HG03108 (cell line): ENCODE measurements around the gene AGPAT3.
A peak's percentile ranks its signal among the peaks of the same experiment; 100 is the strongest.

Source experiments
- ATAC-seq: cut with Tn5 transposase; IDR thresholded peaks from one replicate; pipeline ENCODE4 v1.9.1; 2021; ENCODE audit warnings: moderate library complexity; ENCODE audit not compliant: unreplicated experiment

Gene AGPAT3

DNA sequence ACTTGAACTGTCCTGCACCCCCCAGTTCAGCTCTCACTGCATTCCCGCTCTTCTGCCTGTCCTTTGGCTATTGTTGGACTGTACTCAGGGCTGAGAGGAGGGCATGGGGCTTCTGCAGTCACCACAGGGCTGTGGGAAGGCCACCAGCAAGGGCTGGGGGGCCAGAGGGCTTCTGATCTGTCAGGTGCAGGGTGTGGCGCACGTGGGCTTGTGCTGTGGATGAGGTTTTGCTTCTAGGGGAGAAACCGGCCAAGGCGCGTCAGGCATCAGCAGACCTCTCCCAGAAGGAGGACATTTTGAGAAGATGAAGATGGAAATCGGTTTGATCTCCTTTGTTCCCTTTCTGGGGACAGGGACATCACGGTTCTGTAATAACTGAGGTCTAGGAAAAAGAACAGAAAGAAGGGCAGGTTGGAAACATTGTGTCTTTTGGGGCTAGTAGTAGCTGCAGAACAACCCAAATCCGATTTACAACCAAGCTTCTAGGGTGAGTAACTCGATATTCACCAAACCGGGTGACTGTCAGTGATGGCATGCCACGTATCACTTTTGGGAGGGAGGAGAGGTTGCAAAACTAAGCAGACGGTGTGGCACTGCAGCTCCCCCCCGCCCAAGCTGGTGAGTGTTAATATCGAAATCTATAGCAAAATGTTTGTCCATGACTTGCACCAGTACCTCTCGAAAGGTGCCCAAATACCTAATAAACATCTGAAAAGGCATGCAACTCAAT, 40.9 kb downstream of the AGPAT3 start:
- ATAC-seq, result no peak

GRCh38 chr21:43906585-43907370, 41.8 kb downstream of the AGPAT3 start:
- no peak for ATAC-seq

DNA sequence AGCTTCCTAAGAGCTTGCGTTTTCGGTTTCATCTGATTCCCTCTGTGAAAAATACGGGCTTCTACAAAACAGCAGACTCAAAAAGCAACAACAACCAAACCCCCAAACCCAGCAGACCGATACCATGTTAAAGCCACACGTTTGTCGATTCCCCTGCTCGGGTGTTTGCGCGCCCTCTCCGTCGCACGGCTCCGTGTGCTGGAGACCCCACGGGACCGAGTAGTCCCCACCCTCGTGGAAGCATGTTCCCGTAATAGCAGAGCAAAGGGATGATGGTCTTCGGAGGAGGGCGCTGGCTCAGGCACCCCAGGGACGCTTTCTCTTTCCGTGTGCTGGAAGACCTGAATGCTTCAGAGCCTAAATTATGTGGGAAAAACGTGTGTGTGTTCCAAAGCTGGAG, 42.7 kb downstream of the AGPAT3 start:
- no peak for ATAC-seq

- no peak for ATAC-seq
Measured at GRCh38 chr21:43908167-43908566, 43.1 kb downstream of the AGPAT3 start.

DNA sequence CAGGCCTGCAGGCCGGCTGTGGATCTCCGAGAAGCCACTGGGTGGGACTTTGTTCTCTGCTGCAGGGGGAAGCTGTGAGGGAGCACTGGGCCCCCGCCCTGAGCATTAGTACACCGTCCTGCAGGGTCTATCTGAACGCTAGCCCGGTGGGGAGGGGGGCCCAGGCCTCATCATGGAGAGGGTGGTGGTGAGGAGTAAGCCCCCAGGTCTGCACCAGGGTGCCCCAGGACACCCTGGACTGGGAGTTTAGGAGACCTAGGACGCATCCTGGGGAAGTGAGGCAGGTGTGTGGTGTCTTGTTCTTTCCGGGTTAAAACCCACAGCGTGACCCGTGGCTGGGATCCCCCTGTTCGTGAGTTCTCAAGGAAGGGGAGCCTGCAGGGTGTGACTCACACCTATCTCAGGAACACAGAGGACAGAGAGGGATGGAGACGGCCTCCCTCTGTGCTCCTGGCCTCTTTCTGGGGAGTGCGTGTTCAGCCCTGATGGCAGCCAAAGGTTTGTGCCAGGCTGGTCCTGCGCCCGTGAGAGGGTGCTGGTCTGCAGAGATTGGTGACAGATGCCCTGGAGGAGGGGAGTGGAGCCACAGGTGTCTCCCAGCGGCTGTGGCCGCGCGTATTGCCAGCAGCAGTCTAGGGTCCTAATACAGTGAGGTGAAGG, 44.8 kb downstream of the AGPAT3 start:
- ATAC-seq, result no peak

DNA sequence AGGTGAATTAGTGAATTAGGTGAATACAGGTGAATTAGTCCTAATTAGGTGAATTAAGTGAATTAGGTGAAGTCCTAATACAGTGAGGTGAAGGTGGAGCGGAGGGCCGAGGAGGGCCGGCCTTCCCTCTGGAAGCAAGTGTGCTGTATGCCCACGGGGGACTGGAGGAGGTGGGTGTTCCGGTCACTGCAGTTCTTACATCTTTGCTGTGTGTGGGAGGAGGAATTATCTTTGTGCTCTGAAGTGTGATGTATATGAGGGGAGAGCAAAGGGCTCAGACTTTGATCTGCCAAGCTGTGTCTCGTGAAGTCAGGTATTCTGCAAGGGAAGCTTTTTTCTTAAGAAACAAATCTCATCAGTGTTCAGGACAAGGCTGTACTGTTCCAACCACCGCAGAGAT, 45.4 kb downstream of the AGPAT3 start:
- ATAC-seq, result no peak

DNA sequence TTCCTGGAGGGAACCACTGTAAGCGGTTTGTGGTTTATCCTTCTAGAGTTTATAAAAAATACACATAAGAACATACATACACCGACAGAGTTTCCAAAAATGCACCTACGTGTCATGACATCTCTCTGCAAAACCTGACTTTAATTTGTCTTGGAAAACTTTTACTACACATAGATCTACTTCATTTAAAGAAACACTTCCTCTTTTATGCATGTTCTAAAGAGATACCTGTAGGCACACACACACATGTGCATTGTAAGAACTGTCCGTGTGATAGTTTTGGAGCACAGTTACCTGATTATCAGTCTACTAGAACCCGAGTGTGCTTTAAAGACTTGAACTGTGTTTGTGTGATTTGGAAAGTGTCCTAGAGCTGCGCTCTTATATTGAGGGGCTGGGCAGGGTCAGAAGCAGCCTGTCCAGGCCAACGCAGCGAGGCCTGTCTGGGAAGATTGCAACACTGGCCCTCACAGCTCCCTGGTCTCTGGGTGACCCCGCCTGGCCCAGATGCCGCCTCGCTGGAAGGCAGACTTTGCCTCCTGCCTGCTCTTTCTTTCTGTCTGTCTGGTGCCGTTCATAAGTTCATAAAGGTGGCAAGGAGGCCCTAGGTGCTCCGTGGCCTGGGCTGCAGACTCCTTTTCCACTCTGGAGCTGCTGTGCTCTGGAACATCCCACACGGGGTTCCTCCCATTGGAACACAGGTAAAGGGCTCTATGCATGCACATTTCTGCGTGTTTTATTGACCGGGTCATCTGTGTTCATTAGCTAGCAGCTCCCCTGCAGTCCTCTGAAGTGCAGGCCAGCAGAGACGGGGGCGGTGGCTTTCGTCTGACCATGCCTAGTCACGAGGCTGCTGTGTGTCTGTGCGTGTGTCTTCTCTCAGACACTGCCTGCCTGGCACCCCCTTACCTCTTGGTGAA, 46.3 kb downstream of the AGPAT3 start:
- ATAC-seq, result no peak

GRCh38 chr21:43911935-43912487, 47.0 kb downstream of the AGPAT3 start:
- no peak for ATAC-seq

DNA sequence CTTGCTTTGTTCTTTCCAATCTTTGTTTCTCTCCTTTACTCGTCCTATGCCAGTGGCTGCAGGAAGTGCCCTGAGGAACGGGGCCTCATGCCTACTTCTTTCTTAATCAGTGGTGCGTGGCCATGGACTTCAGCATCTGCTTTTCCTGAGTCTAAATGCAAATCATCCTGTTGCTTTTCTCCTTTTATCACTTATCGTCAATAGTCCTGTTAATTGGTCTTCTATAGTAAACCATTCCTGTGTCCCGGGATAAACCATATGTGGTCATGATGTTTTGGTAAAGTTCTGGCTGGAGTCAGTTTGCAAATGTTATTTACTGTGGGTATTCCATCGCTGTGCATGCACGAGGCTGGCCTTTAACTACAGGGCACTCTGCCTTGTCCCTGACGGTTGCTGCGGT, 47.5 kb downstream of the AGPAT3 start:
- no peak for ATAC-seq

- no peak for ATAC-seq
Measured at GRCh38 chr21:43912910-43913309, 47.9 kb downstream of the AGPAT3 start.

- no peak for ATAC-seq
Measured at GRCh38 chr21:43913928-43914327, 48.9 kb downstream of the AGPAT3 start.

DNA sequence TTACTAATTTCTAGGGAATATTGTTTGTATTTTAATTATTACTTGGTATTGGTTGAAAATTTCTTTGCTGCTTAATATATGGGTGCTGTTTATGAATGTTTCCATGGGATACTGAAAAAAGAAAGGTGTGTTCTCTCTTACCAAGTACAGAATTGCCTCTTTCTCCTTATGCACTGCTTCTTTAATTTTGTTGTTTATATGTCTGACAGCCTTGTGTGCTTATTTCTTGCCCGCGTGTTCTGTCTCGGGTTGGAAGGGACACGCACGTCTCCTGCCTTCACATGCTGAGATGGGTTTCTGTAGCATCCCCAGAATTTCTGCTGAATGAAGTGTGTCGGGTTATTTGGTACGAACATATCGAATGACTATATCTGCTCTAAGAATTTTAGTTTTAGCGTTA, 51.1 kb downstream of the AGPAT3 start:
- ATAC-seq, result no peak

DNA sequence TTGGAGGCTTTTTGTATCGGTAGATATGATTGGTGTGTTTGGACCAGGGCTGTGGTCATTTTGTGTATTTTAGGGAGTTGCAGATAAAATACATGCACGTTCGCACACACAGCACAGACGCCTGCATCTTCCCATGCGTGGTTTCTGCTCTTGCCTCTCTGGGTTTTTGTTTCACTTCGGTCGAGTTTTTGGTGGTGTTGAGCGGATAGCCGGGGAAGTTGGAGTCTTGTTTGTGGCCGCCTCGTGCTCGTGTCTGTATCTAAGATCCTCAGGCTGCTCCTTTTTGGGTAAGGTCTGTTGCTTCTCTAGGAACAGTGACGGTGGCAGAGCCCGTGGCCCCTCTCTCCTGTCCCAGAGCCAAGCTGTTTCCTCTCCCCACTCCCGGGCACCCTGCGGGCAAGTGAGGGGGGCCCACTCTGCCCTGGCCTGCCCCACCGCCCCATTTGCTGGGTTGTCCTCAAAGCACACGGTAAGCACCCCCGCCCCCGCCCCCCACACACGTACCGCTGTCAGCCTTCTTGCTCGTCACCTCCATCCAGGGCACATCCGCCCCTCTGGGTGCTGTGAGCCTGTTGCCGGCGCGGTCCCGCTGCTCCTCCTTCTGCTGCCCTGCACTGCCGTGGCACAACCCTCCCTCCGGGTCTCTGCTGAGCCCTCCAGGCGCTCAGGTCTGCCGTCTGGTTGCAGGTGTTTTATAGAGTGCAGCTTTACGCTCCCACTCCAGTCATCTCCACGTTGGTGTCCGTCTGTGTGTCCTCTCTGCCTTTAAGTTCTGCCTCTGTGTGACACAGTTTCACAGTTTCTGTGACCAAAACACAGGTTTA, 51.9 kb downstream of the AGPAT3 start:
- ATAC-seq, result no peak

GRCh38 chr21:43917515-43918384, 52.7 kb downstream of the AGPAT3 start:
- no peak for ATAC-seq

DNA sequence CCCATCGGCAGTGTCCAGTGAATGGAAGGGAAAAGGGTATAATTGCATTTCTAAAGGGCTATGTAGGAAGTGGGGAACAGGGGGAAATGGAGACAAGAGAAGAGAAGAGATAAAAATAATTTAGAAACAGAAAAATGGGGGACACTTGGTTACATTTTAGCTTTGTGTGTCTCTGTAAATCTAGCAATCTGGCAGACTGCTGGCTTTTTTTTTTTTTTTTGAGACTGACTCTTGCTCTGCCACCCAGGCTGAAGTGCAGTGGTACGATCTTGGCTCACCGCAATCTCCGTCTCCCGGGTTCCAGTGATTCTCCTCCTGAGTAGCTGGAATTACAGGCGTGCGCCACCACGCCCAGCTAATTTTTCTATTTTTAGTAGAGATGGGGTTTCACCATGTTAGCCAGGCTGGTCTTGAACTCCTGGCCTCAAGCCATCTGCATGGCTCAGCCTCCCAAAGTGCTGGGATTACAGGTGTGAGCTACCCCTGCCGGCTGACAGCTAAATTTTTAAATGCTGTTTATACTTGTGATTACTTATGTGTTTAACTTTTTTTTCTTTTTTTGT, 53.4 kb downstream of the AGPAT3 start:
- no peak for ATAC-seq

- ATAC-seq, result no peak
Measured at GRCh38 chr21:43919283-43919682, 54.3 kb downstream of the AGPAT3 start.

DNA sequence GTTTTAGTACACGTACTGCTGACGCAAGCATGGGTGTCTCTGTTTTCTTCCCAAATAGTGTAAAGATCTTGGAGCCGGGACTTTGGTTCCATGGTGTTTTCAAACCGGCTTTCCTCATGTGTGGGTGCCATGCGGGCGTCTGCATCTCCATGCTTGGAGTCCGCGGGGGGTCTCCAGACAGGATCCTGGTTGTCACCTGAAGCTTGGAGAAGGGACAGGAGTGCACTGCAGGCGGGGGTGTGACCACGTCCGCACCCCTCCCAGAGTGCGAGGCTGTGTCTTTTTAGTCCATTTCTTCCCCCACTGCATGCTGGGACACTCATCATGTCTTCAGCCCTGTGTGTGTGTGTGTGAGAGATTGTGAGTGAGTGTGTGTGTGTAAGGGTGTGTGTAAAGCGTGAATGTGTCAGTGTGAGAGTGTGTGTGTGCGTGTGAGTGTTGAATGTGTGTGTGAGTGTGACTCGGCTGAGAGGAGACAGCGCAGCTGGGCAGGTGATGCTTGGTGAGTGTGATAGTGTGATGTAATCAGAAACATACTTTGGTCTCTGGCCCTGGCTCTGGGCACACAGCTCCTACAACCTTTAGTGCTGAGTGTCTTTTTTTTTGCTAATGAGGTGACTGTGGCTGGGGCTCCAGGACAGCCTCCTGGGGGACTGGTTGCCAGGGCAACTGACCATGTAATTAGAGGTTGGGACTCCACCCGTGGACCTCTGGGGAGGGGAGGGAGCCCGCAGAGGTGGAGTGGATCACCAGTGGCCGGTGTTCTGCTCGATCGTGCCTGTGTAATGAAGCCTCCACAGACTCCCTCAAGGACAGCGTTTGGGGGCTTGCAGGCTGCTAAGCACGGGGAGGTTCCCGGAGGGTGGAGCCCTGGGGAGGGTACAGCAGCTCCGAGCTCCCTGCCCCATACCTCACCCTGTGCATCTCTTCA, 55.1 kb downstream of the AGPAT3 start:
- peak; percentile 31 for ATAC-seq
